IMR-90 (cell line): ENCODE results near the gene GRAMD2A.

Experiments
- CEBPB ChIP-seq: IDR thresholded peaks from 2 replicates; pipeline ENCODE4 v1.6.1; 2012; ENCODE audit warnings: low read depth, low read length, improper control_type of control experiment
- CHD1 ChIP-seq: IDR thresholded peaks from 2 replicates; pipeline ENCODE4 v1.6.1; 2012; ENCODE audit warnings: low read depth, low read length, improper control_type of control experiment
- CTCF ChIP-seq: conservative IDR thresholded peaks from 2 replicates; pipeline ENCODE4 v1.5.1; 2012; ENCODE audit warnings: mild to moderate bottlenecking, low read depth, low read length, improper control_type of control experiment
- MXI1 ChIP-seq: IDR thresholded peaks from 2 replicates; pipeline ENCODE4 v1.6.1; 2012; ENCODE audit warnings: low read depth, mild to moderate bottlenecking, low read length, moderate library complexity, borderline replicate concordance
- POLR2A ChIP-seq: IDR thresholded peaks from 2 replicates; pipeline ENCODE4 v1.6.1; 2012; ENCODE audit warnings: mild to moderate bottlenecking, low read depth, low read length
- SMC3 ChIP-seq: fragments of 150-350 bp; IDR thresholded peaks from 2 replicates; pipeline ENCODE4 v1.6.1; 2016; ENCODE audit warnings: low read depth, mild to moderate bottlenecking, antibody characterized with exemption, low read length, moderate library complexity

GRCh38 chr15:72110355-72110754 lies 87.2 kb downstream of the GRAMD2A start:
- TF ChIP-seq CTCF (no peak), SMC3 (no peak), POLR2A (no peak), CEBPB (no peak), MXI1 (no peak), CHD1 (no peak)
